ENCODE measurements around the gene TUBGCP3.

TUBGCP3 gene

GRCh38 chr13:112625698-112626097, 37.7 kb upstream of the TUBGCP3 start:
- in situ Hi-C loops (cut with HindIII; ENCODE audit: low pct_unique_long_range_greater_than_20kb, low sequenced_read_pairs): no loop called here
- no peak for DNase-seq (ENCODE audit: low read depth in 1 of 2, low spot score in 1 of 2)

DNA sequence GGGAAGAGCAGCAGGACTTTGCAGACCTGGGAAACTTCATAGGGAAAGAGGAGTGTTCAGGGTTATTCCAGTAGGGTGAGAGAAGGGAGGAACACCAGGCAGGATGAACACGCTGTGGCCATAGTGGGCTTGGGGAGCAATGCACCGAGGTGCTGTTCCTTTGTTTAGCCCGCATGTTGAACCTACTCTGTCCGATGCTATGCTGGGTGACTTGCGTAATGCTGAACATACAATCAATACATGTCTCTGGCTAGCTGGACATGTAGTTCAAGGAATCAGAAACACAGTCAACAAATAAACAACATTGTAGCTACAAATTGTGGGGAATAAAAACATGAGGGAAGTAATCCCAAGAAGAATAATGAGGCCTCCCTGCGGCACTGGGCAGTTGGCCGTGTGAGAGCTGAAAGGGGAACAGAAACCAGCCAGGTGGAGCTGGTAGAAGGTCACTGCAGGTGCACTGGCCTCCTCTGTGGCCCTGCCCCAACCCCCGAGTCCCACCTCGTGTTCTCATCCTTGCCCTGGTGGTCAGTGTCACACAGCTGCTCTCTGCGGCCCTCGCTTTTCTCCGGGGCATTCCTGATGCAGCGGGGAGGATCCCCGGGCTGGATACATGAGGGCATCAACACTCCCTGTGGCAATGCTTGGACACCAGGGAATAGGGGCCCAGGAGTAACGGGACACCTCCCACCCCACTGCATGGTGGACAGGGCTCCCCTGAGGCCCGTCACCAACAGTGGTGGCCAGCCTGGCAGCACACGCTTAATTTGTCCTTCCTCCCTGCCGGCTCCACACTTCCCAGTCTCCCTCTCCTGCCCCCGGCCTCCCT, 36.9 kb upstream of the TUBGCP3 start:
- no peak for DNase-seq (ENCODE audit: low read depth in 1 of 2, low spot score in 1 of 2)
- in situ Hi-C loops (cut with HindIII; ENCODE audit: low pct_unique_long_range_greater_than_20kb, low sequenced_read_pairs): no loop called here
- no peak for TF ChIP-seq JUND (IDR thresholded peaks at IDR 0.05; ENCODE audit: low read depth)

More at GRCh38 chr13:112625698-112626097, 37.7 kb upstream of the TUBGCP3 start:
- no peak for TF ChIP-seq JUND (IDR thresholded peaks at IDR 0.05; ENCODE audit: low read depth)

DNA sequence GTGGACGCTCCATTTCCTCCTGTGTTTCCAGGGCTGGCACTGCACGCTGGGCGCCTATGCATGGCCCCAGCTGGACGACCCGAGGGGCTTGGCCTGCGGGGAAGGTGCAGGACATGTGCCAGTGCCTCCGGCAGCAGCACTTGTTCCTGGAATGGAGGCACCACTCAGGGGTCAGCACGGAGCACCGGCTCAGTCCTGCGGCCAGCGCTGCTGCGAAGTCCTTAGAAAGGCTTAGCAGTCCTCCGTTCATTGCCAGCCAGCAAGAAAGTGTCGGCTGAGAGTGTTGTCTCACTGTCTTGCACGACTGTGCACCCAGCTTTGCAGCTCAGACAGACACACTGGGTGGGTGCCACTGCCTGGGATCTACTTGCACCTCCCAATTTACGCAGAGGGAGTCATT, 36.1 kb upstream of the TUBGCP3 start:
- in situ Hi-C loops (cut with HindIII; ENCODE audit: low pct_unique_long_range_greater_than_20kb, low sequenced_read_pairs): no loop called here
- no peak for DNase-seq (ENCODE audit: low read depth in 1 of 2, low spot score in 1 of 2)
- no peak for TF ChIP-seq JUND (IDR thresholded peaks at IDR 0.05; ENCODE audit: low read depth)

DNA sequence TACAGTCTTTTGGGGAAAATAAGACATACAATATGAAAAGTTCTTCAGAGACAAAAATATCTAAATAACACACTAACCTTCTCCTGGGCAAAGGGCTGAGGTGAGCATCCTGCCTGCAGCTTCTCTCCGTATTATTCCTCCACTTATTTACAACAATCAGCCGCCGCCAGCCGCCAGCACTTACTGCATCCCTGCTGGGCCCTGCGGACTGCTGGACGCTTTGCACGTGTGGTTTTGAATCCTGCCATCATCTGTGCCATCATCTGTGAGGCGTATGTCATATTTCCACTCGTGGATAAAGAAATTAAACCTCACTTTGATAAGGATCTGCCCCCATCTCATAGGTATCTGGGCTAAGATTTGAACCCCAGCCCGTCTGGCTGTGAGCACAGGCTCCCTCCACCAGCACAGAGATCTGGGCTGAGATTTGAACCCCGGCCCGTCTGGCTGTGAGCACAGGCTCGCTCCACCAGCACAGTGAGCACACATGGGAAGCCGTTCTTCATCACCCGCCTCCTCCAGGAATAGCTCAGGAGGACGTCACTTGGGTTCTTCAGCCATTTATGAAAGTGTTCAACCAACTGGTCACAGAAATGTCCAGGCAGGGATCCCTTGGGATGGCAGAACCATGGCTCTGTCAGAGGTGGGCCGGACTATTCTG, 35.2 kb upstream of the TUBGCP3 start:
- no peak for TF ChIP-seq JUND (IDR thresholded peaks at IDR 0.05; ENCODE audit: low read depth)
- in situ Hi-C loops (cut with HindIII; ENCODE audit: low pct_unique_long_range_greater_than_20kb, low sequenced_read_pairs): no loop called here

DNA sequence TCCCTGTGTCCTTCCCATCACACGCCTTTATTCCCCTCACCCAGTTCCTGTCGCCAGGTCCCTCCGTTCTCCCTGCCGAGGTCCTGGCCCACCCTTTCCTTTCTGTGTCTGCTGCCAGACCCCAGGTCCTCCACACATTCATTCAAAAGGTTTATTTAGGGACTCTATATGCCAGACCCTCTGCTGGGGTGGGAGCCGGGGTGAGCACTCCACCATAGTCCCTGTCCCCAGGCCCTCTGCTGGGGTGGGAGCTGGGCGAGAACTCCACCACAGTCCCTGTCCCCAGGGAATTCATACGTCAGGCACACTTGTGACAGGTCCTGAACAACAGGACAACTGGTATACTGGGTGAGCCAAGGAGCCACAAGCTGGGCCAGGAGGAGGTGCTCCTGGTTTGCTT, 34.4 kb upstream of the TUBGCP3 start:
- in situ Hi-C loops (cut with HindIII; ENCODE audit: low pct_unique_long_range_greater_than_20kb, low sequenced_read_pairs): no loop called here
- TF ChIP-seq JUND (IDR thresholded peaks at IDR 0.05; ENCODE audit: low read depth): no peak
- DNase-seq (ENCODE audit: low read depth in 1 of 2, low spot score in 1 of 2): no peak

More for the DNA sequence above, 35.2 kb upstream of the TUBGCP3 start:
- no peak for DNase-seq (ENCODE audit: low read depth in 1 of 2, low spot score in 1 of 2)

GRCh38 chr13:112619730-112620631, 32.0 kb upstream of the TUBGCP3 start:
- TF ChIP-seq JUND (IDR thresholded peaks at IDR 0.05; ENCODE audit: low read depth): no peak
- in situ Hi-C loops (cut with HindIII; ENCODE audit: low pct_unique_long_range_greater_than_20kb, low sequenced_read_pairs): no loop called here
- DNase-seq (ENCODE audit: low read depth in 1 of 2, low spot score in 1 of 2): no peak

GRCh38 chr13:112618501-112618900, 30.5 kb upstream of the TUBGCP3 start:
- DNase-seq (ENCODE audit: low read depth in 1 of 2, low spot score in 1 of 2): no peak
- TF ChIP-seq JUND (IDR thresholded peaks at IDR 0.05; ENCODE audit: low read depth): no peak
- in situ Hi-C loops (cut with HindIII; ENCODE audit: low pct_unique_long_range_greater_than_20kb, low sequenced_read_pairs): no loop called here

DNA sequence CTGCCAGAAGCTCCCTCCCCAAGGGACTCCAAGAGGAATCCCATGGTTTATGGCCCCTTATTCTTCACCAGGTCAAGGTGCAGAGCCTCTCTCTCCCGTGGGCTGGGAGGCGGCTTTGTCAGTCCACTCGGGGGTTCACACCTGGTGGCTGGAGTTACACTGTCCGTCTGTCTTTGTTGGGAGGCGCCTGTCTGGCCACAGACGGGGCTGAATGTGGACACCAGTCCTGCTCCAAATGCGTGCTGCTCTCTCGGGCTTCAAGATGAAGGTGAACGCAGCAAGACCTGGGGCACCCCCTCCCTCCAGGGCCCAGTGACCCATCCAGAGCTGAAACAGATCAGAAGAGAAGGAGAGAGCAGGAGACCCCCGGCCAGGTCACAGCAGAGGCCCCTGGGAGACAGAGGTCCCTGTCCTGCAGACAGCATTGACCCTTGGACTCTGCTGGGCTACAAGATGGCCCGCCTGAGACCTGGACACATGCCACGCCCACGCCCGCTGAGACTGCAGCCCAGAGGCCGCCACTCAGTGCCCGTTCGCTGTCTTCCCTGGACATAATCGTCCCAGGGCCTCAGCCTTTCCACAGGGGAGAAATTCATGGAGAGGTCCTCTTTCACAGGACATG, 29.9 kb upstream of the TUBGCP3 start:
- TF ChIP-seq JUND (IDR thresholded peaks at IDR 0.05; ENCODE audit: low read depth): no peak
- DNase-seq (ENCODE audit: low read depth in 1 of 2, low spot score in 1 of 2): no peak
- in situ Hi-C loops (cut with HindIII; ENCODE audit: low pct_unique_long_range_greater_than_20kb, low sequenced_read_pairs): no loop called here

- peak in 1 of 2 experiments; percentile 65 for DNase-seq (ENCODE audit: low read depth in 1 of 2, low spot score in 1 of 2)
- in situ Hi-C loops (cut with HindIII; ENCODE audit: low pct_unique_long_range_greater_than_20kb, low sequenced_read_pairs): no loop called here
- no peak for TF ChIP-seq JUND (IDR thresholded peaks at IDR 0.05; ENCODE audit: low read depth)
Measured at GRCh38 chr13:112616586-112617362, 28.8 kb upstream of the TUBGCP3 start.

DNA sequence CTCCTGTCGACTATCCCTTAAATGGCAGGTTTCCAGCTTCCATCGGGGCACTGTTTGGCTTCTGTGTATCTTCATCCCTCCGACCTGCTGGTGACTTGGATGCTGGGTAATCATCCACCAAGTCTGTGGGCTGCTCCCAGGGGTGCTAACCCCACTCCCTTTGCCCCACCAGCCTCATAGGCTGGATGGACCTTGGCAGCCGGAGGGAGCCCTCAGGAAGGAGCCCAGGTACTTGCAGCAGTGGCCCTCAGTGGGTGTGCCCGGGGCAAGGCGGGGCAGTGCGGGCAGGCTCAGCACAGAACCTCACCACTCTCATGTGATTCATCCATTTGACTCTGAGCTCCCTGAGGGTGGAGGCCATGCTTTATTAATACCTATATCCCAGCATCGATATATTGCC, 27.4 kb upstream of the TUBGCP3 start:
- in situ Hi-C loops (cut with HindIII; ENCODE audit: low pct_unique_long_range_greater_than_20kb, low sequenced_read_pairs): no loop called here
- no peak for DNase-seq (ENCODE audit: low read depth in 1 of 2, low spot score in 1 of 2)
- no peak for TF ChIP-seq JUND (IDR thresholded peaks at IDR 0.05; ENCODE audit: low read depth)

DNA sequence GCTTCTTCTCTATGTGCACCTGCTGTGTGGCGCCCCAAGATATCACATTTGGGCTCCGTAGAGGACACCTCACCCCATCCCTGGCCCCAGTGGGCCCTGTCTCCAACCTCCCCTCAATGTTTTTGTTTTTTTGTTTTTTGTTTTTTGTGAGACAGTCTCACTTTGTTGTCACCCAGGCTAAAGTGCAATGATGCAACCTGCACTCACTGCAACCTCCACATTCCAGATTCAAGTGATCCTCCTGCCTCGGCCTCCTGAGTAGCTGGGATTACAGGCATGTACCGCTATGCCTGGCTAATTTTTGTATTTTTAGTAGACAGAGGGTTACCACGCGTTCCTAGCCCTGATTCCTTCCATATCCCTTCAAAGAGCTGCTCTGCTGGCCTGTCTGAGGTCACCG, 26.9 kb upstream of the TUBGCP3 start:
- no peak for TF ChIP-seq JUND (IDR thresholded peaks at IDR 0.05; ENCODE audit: low read depth)
- DNase-seq (ENCODE audit: low read depth in 1 of 2, low spot score in 1 of 2): no peak
- in situ Hi-C loops (cut with HindIII; ENCODE audit: low pct_unique_long_range_greater_than_20kb, low sequenced_read_pairs): no loop called here
